Caco-2 (cell line): ENCODE data around the gene FAM229A. TPM values are rescaled to one million over a fixed set of nuclear protein-coding genes. Genes with fewer than 3 reads are reported as not detected.

ENCODE experiments used
- BruUV-seq: library from RNA; stranded (reverse); fragments of 400-500 nt; replicated peaks from 2 replicates; lab custom pipeline; 2021; lab: Mats Ljungman, UMichigan
- CTCF ChIA-PET: fragments of 300-600 bp; sonication (Branson Sonifier 250); formaldehyde crosslinking; loops from one replicate; lab custom pipeline; 2022; ENCODE audit warnings: antibody characterized with exemption; lab: Charles Lee
- POLR2A ChIA-PET: fragments of 300-600 bp; sonication (Branson Sonifier 250); formaldehyde crosslinking; loops from one replicate; lab custom pipeline; 2022; ENCODE audit warnings: antibody characterized with exemption; lab: Charles Lee
- DNase-seq, 2 experiments: peaks; one replicate each; pipeline versions ENCODE4 v3.0.0 to v3.0.0-alpha.2; 2020 to 2022
- H3K27me3 ChIP-seq: replicated peaks from 2 replicates; pipeline ENCODE4 v1.6.0; 2011; ENCODE audit warnings: low read length; ENCODE audit not compliant: control insufficient read depth, insufficient read depth
- H3K36me3 ChIP-seq: 2 replicates; pipeline ENCODE4 v1.5.1; 2011; ENCODE audit warnings: low read length; ENCODE audit not compliant: control insufficient read depth, insufficient read depth
- H3K4me1 ChIP-seq: fragments of 250-450 bp; sonication (Bioruptor Pico); 2 replicates; pipeline ENCODE4 v1.5.1; 2020; ENCODE audit warnings: mild to moderate bottlenecking
- H3K4me3 ChIP-seq: 2 replicates; pipeline ENCODE4 v1.5.1; 2011; ENCODE audit warnings: low read depth, mild to moderate bottlenecking, control low read depth, low read length
- H3K9me3 ChIP-seq: fragments of 250-450 bp; sonication (Bioruptor Pico); 2 replicates; pipeline ENCODE4 v1.5.1; 2020; ENCODE audit warnings: mild to moderate bottlenecking, moderate library complexity
- H3K27ac Mint-ChIP-seq: one replicate; pipeline ENCODE4 v1.8.0; 2022; ENCODE audit warnings: mixed read lengths; ENCODE audit not compliant: unreplicated experiment
- H3K27me3 Mint-ChIP-seq: one replicate; pipeline ENCODE4 v1.8.0; 2022; ENCODE audit warnings: mixed read lengths; ENCODE audit not compliant: insufficient read depth, unreplicated experiment
- H3K36me3 Mint-ChIP-seq: one replicate; pipeline ENCODE4 v1.8.0; 2022; ENCODE audit warnings: mild to moderate bottlenecking, mixed read lengths; ENCODE audit not compliant: insufficient read depth, unreplicated experiment
- H3K4me1 Mint-ChIP-seq: one replicate; pipeline ENCODE4 v1.8.0; 2022; ENCODE audit warnings: low read depth, mixed read lengths; ENCODE audit not compliant: unreplicated experiment
- H3K4me3 Mint-ChIP-seq: one replicate; pipeline ENCODE4 v1.8.0; 2022; ENCODE audit warnings: mild to moderate bottlenecking, moderate library complexity, mixed read lengths; ENCODE audit not compliant: unreplicated experiment
- H3K9me3 Mint-ChIP-seq: one replicate; pipeline ENCODE4 v1.8.0; 2022; ENCODE audit warnings: mixed read lengths; ENCODE audit not compliant: unreplicated experiment
- CTCF ChIP-seq, 2 experiments: fragments of 200-600 bp in 1 of 2; IDR thresholded peaks; 1 replicate in 1 of 2; 2 replicates in 1 of 2; pipeline versions ENCODE4 v1.5.1 to v1.8.0; 2011 to 2022; ENCODE audit warnings: antibody characterized with exemption in 1 of 2, control low read depth in 1 of 2, inconsistent platforms in 1 of 2, low read depth in 1 of 2, low read length in 1 of 2, mild to moderate bottlenecking in 1 of 2, moderate library complexity in 1 of 2; ENCODE audit not compliant: insufficient read depth in 1 of 2, severe bottlenecking in 1 of 2, unreplicated experiment in 1 of 2
- intact Hi-C: fragments of 100-400 bp; cut with micrococcal nuclease; formaldehyde crosslinking; loops from one replicate; pipeline ENCODE4 v1.10.0; 2022; ENCODE audit not compliant: unreplicated experiment
- total RNA-seq: library from RNA; stranded (reverse); gene quantifications from 2 replicates; pipeline ENCODE4 v1.2.3, GENCODE V29; 2022

FAM229A gene
- total RNA-seq, 1 experiment from 2014 or later: 2.6 TPM

DNA sequence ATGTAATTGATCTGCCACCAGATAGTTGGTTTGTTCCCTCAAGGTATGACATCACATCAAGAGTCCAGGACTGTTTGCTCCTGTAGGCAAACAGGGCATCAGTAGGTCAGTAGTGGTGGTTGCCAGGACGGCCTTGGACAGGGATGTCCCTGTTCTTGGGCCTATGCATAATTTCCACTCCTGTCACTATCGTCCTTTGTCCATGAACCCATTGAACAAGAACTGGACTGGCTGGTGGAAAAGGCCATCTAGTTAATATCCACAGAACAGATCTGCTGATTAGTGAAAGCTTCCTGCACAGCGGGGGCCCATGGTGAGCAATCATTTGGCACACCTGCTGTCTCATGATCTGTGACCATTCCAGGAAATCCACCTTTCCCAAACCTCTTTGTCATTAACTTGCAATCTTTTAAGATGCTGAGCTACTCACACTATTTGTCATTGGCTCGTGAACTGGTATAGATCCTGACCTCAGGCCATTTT is 44.4 kb upstream of the FAM229A start:
- POLR2A ChIA-PET: no interaction called here
- no peaks in the 10 kb centered on the region for H3K27me3 Mint-ChIP-seq
- no peaks in the 10 kb centered on the region for H3K36me3 Mint-ChIP-seq
- TF ChIP-seq CTCF (IDR thresholded peaks at IDR 0.05; ENCODE audit: insufficient read depth in 1 of 2, low read depth in 1 of 2, low read length in 1 of 2, severe bottlenecking in 1 of 2, unreplicated experiment in 1 of 2): no peak
- H3K4me1 ChIP-seq: no peaks in the 10 kb centered on the region
- no peaks in the 10 kb centered on the region for H3K36me3 ChIP-seq
- no TSS peak for BruUV-seq
- H3K4me3 Mint-ChIP-seq: no peak overlapping the region
- H3K9me3 Mint-ChIP-seq: no peaks in the 10 kb centered on the region
- intact Hi-C loops: loop anchor here (10.0 kb wide), 1 partner anchor 368 kb away; no protein-coding TSS in a partner anchor
- CTCF ChIA-PET: no interaction called here
- no peaks in the 10 kb centered on the region for H3K27me3 ChIP-seq
- no peak overlapping the region for H3K27ac Mint-ChIP-seq
- H3K9me3 ChIP-seq: no peaks in the 10 kb centered on the region
- no peak for DNase-seq
- H3K4me3 ChIP-seq: no peak overlapping the region
- no peaks in the 10 kb centered on the region for H3K4me1 Mint-ChIP-seq

- H3K36me3 Mint-ChIP-seq: no peaks in the 10 kb centered on the region
- no peak for TF ChIP-seq CTCF (IDR thresholded peaks at IDR 0.05; ENCODE audit: insufficient read depth in 1 of 2, low read depth in 1 of 2, low read length in 1 of 2, severe bottlenecking in 1 of 2, unreplicated experiment in 1 of 2)
- CTCF ChIA-PET: interaction anchor here (0.5 kb wide), 1 partner anchor 212 kb away, joined by 5 read pairs; no protein-coding TSS in a partner anchor
- no peaks in the 10 kb centered on the region for H3K9me3 ChIP-seq
- H3K4me1 ChIP-seq: no peaks in the 10 kb centered on the region
- H3K4me3 ChIP-seq: no peak overlapping the region
- POLR2A ChIA-PET: no interaction called here
- no peak for DNase-seq
- H3K27me3 Mint-ChIP-seq: no peaks in the 10 kb centered on the region
- intact Hi-C loops: loop anchor here (10.0 kb wide), 1 partner anchor 369 kb away; no protein-coding TSS in a partner anchor
- no peaks in the 10 kb centered on the region for H3K27me3 ChIP-seq
- no TSS peak for BruUV-seq
- no peak overlapping the region for H3K4me3 Mint-ChIP-seq
- no peak overlapping the region for H3K27ac Mint-ChIP-seq
- H3K36me3 ChIP-seq: no peaks in the 10 kb centered on the region
- H3K9me3 Mint-ChIP-seq: no peaks in the 10 kb centered on the region
- H3K4me1 Mint-ChIP-seq: no peaks in the 10 kb centered on the region
These were observed 43.6 kb upstream of the FAM229A start for GRCh38 chr1:32405672-32406467.

DNA sequence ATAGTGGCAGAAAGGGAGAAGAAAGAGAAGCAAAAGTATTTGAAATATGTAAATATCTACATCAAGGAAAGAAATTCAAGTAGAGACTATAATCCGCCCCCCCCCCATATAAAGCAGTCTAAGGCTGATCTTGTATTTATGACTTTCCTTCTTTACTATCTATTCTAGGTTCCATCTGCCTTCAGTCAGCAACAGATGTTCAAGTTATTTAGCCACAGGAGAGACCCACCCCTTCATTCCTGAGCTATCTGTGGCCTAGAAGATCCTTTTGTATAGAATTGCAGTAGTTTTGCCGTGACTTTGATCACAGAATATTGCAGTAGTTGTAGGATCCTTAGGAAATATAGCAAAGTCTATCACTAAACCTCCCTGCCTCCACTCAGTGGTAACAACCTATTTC is 42.7 kb upstream of the FAM229A start:
- TF ChIP-seq CTCF (IDR thresholded peaks at IDR 0.05; ENCODE audit: insufficient read depth in 1 of 2, low read depth in 1 of 2, low read length in 1 of 2, severe bottlenecking in 1 of 2, unreplicated experiment in 1 of 2): no peak
- Mint-ChIP-seq H3K36me3 (no peaks in the 10 kb centered on the region), H3K27me3 (no peaks in the 10 kb centered on the region), H3K27ac (no peak overlapping the region), H3K4me1 (no peaks in the 10 kb centered on the region), H3K4me3 (no peak overlapping the region), H3K9me3 (no peaks in the 10 kb centered on the region)
- no TSS peak for BruUV-seq
- no peaks in the 10 kb centered on the region for H3K4me1 ChIP-seq
- CTCF ChIA-PET: interaction anchor here (0.5 kb wide), 1 partner anchor 213 kb away, joined by 5 read pairs; no protein-coding TSS in a partner anchor
- H3K27me3 ChIP-seq: no peaks in the 10 kb centered on the region
- intact Hi-C loops: loop anchor here (10.0 kb wide), 1 partner anchor 370 kb away; no protein-coding TSS in a partner anchor
- no peak overlapping the region for H3K4me3 ChIP-seq
- POLR2A ChIA-PET: no interaction called here
- no peaks in the 10 kb centered on the region for H3K36me3 ChIP-seq
- no peak for DNase-seq
- H3K9me3 ChIP-seq: no peaks in the 10 kb centered on the region
